Activated T-cell treated with anti-CD3 and anti-CD28 coated beads, Interleukin-2, amount 50 U/mL, for 72 hours (primary cell): ENCODE data around the gene NHEJ1. TPM values are rescaled to one million over a fixed set of nuclear protein-coding genes. Genes with fewer than 3 reads are reported as not detected.

Experiments used
- ATAC-seq, 2 donors: fragments of 150-1000 bp; cut with Tn5 transposase; replicated peaks in 1 of 2; 2 replicates each; pipeline ENCODE4 v1.10.0; 2021; ENCODE audit warnings: moderate library complexity in 2 of 2, mild to moderate bottlenecking in 1 of 2
- DNase-seq, 2 donors: peaks; one replicate each; pipeline ENCODE4 v3.0.0; 2021 to 2022; ENCODE audit warnings: mixed read lengths in 1 of 2
- H3K27ac Mint-ChIP-seq: one replicate; pipeline ENCODE4 v1.8.0; 2022; ENCODE audit warnings: mild to moderate bottlenecking, moderate library complexity, mixed read lengths
- H3K27me3 Mint-ChIP-seq: one replicate; pipeline ENCODE4 v1.8.0; 2022; ENCODE audit warnings: low read depth, mixed read lengths
- H3K36me3 Mint-ChIP-seq, 2 donors: one replicate each; pipeline ENCODE4 v1.8.0; 2022; ENCODE audit warnings: mixed read lengths in 2 of 2, mild to moderate bottlenecking in 1 of 2; ENCODE audit not compliant: insufficient read depth in 2 of 2
- H3K4me1 Mint-ChIP-seq: one replicate; pipeline ENCODE4 v1.8.0; 2022; ENCODE audit warnings: low read depth, mixed read lengths
- H3K4me3 Mint-ChIP-seq, 2 donors: one replicate each; pipeline ENCODE4 v1.8.0; 2022; ENCODE audit warnings: mild to moderate bottlenecking in 2 of 2, mixed read lengths in 2 of 2, moderate library complexity in 2 of 2
- H3K9me3 Mint-ChIP-seq, 2 donors: one replicate each; pipeline ENCODE4 v1.8.0; 2022; ENCODE audit warnings: mixed read lengths in 2 of 2
- total RNA-seq, 2 donors: library from RNA; stranded (reverse); gene quantifications; one replicate each; pipeline ENCODE4 v1.2.3, GENCODE V29; 2022

The NHEJ1 gene
- total RNA-seq, 2 donors from 2014 or later: 19.8 to 21.1 TPM

- peak within 1 kb of the TSS; percentile 95 for H3K27ac Mint-ChIP-seq
- H3K36me3 Mint-ChIP-seq: peaks cover 9 to 18% of the 10 kb centered on the region in 2 donors
- no peaks in the 10 kb centered on the region for H3K27me3 Mint-ChIP-seq
- ATAC-seq: peak; percentile 52 to 61
- H3K4me3 Mint-ChIP-seq: peak within 1 kb of the TSS; percentile 96 to 99
- DNase-seq: peak; percentile 84 to 87
- no peaks in the 10 kb centered on the region for H3K9me3 Mint-ChIP-seq
- H3K4me1 Mint-ChIP-seq: peaks cover 65% of the 10 kb centered on the region
These were observed 17.1 kb upstream of the NHEJ1 start, which contains the start of gene RETREG2 for GRCh38 chr2:219177552-219178376. TSS of gene RETREG2 (plus strand) at chr2:219178275. CDS start at chr2:219178353, 78 bp downstream.

- peak within 1 kb of the TSS; percentile 96 to 99 for H3K4me3 Mint-ChIP-seq
- H3K27ac Mint-ChIP-seq: peak within 1 kb of the TSS; percentile 95
- DNase-seq (peak; percentile 93 to 95), ATAC-seq (peak; percentile 86 to 87)
- H3K9me3 Mint-ChIP-seq: no peaks in the 10 kb centered on the region
- H3K36me3 Mint-ChIP-seq: peaks cover 9 to 18% of the 10 kb centered on the region in 2 donors
- peaks cover 63% of the 10 kb centered on the region for H3K4me1 Mint-ChIP-seq
- no peaks in the 10 kb centered on the region for H3K27me3 Mint-ChIP-seq
These were observed 16.4 kb upstream of the NHEJ1 start, which contains the start of gene CNPPD1 for GRCh38 chr2:219176818-219177551. TSS of gene CNPPD1 (minus strand) at chr2:219176925. CDS start at chr2:219176828, 97 bp downstream.

DNA sequence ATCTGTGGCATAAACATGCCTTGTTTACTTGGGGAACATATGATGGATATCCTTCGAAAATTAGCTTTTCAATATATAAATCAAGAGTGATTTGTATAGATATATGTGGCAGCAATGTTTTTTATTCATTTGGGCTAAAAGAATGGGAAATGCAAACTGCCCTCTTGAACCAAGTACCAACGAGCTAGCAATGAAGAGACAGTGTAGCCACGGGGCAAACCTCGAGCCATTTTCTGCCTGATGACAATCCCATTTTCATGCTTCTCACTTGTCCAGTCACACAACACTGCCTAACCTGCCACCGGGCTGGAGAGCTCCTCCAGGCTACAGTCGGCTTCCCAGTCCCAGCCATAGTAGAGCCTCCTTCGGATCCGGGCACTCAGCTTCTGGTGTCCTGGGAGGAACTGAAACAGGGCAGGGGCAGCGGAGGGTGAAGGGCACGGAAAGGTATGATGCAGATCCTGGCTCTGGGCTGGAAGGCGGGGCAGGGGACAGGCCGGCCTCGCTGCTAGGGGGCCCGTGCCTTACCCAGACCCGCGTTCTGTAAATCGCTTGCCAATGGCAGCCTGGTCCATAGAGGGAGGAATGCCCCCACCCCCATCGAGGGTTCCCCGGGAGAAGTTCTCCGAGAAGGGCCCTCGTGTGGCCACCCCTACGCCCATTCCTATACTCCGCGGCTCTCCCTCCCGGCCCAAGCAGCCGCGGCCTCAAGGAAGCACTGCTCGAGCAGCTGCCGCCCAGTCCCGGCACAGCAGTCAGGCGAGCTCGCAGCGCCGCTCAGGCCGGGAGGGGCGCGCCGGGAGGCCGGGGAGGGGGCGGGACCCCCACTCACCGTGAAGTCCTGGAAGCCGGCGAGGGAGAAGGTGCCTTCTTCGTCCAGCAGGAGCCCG is 15.6 kb upstream of the NHEJ1 start:
- Mint-ChIP-seq H3K4me1 (peaks cover 59% of the 10 kb centered on the region), H3K27ac (peak overlapping the region; percentile 53), H3K27me3 (no peaks in the 10 kb centered on the region), H3K36me3 (peaks cover 11 to 15% of the 10 kb centered on the region in 2 donors), H3K9me3 (no peaks in the 10 kb centered on the region), H3K4me3 (peak overlapping the region; percentile 96 to 99)
- peak; percentile 24 to 25 for ATAC-seq
- peak; percentile 36 to 40 for DNase-seq

GRCh38 chr2:219175486-219175885 is 14.9 kb upstream of the NHEJ1 start:
- H3K4me3 Mint-ChIP-seq: peak overlapping the region; percentile 96 to 99
- no peaks in the 10 kb centered on the region for H3K27me3 Mint-ChIP-seq
- no peaks in the 10 kb centered on the region for H3K9me3 Mint-ChIP-seq
- H3K36me3 Mint-ChIP-seq: peaks cover 10% of the 10 kb centered on the region in 2 donors
- no peak for DNase-seq
- peaks cover 58% of the 10 kb centered on the region for H3K4me1 Mint-ChIP-seq
- H3K27ac Mint-ChIP-seq: peak overlapping the region; percentile 53
- no peak for ATAC-seq

- Mint-ChIP-seq H3K4me1 (peaks cover 57% of the 10 kb centered on the region), H3K27ac (no peak overlapping the region), H3K9me3 (no peaks in the 10 kb centered on the region), H3K27me3 (no peaks in the 10 kb centered on the region), H3K36me3 (peaks cover 10% of the 10 kb centered on the region in 2 donors), H3K4me3 (peak overlapping the region; percentile 47 to 99)
- DNase-seq (no peak), ATAC-seq (no peak)
These were observed 14.2 kb upstream of the NHEJ1 start for GRCh38 chr2:219174801-219175200.

GRCh38 chr2:219174146-219174545 is 13.5 kb upstream of the NHEJ1 start:
- Mint-ChIP-seq H3K4me1 (peaks cover 51% of the 10 kb centered on the region), H3K4me3 (peak overlapping the region in 1 of 2 donors; percentile 47), H3K9me3 (no peaks in the 10 kb centered on the region), H3K36me3 (peaks cover 10% of the 10 kb centered on the region in 2 donors), H3K27me3 (no peaks in the 10 kb centered on the region), H3K27ac (peak overlapping the region; percentile 21)
- no peak for DNase-seq
- ATAC-seq: no peak

GRCh38 chr2:219173176-219173575 is 12.6 kb upstream of the NHEJ1 start:
- ATAC-seq (no peak), DNase-seq (no peak)
- Mint-ChIP-seq H3K27ac (no peak overlapping the region), H3K4me1 (peaks cover 46% of the 10 kb centered on the region), H3K27me3 (no peaks in the 10 kb centered on the region), H3K9me3 (no peaks in the 10 kb centered on the region), H3K36me3 (peaks cover 6 to 10% of the 10 kb centered on the region in 2 donors), H3K4me3 (no peak overlapping the region)

GRCh38 chr2:219172231-219173154 is 11.9 kb upstream of the NHEJ1 start:
- Mint-ChIP-seq H3K27me3 (no peaks in the 10 kb centered on the region), H3K9me3 (no peaks in the 10 kb centered on the region), H3K27ac (no peak overlapping the region), H3K4me1 (peaks cover 43% of the 10 kb centered on the region), H3K4me3 (no peak overlapping the region), H3K36me3 (peaks cover 5 to 10% of the 10 kb centered on the region in 2 donors)
- ATAC-seq: no peak
- no peak for DNase-seq

GRCh38 chr2:219171231-219171651 is 10.6 kb upstream of the NHEJ1 start:
- H3K36me3 Mint-ChIP-seq: peaks cover 2 to 7% of the 10 kb centered on the region in 2 donors
- no peaks in the 10 kb centered on the region for H3K27me3 Mint-ChIP-seq
- H3K27ac Mint-ChIP-seq: peak overlapping the region; percentile 79
- ATAC-seq (peak; percentile 32 to 50), DNase-seq (peak; percentile 33 to 47)
- H3K9me3 Mint-ChIP-seq: no peaks in the 10 kb centered on the region
- no peak overlapping the region for H3K4me3 Mint-ChIP-seq
- H3K4me1 Mint-ChIP-seq: peaks cover 38% of the 10 kb centered on the region

- DNase-seq (peak in 1 of 2 donors; percentile 18), ATAC-seq (peak; percentile 63 to 74)
- Mint-ChIP-seq H3K4me1 (peaks cover 27% of the 10 kb centered on the region), H3K9me3 (no peaks in the 10 kb centered on the region), H3K4me3 (no peak within 1 kb of the TSS), H3K27ac (peak within 1 kb of the TSS; percentile 21), H3K36me3 (peaks cover 2 to 7% of the 10 kb centered on the region in 2 donors), H3K27me3 (no peaks in the 10 kb centered on the region)
These were observed 9.5 kb upstream of the NHEJ1 start, which contains the start of gene SLC23A3 for GRCh38 chr2:219169930-219170654. TSS of gene SLC23A3 (minus strand) at chr2:219170029. CDS start at chr2:219169984, 45 bp downstream.

GRCh38 chr2:219168932-219169331 is 8.3 kb upstream of the NHEJ1 start:
- H3K4me3 Mint-ChIP-seq: no peak overlapping the region
- no peaks in the 10 kb centered on the region for H3K27me3 Mint-ChIP-seq
- DNase-seq (no peak), ATAC-seq (no peak)
- no peak overlapping the region for H3K27ac Mint-ChIP-seq
- H3K4me1 Mint-ChIP-seq: peaks cover 15% of the 10 kb centered on the region
- H3K9me3 Mint-ChIP-seq: no peaks in the 10 kb centered on the region
- peaks cover 0 to 3% of the 10 kb centered on the region in 2 donors for H3K36me3 Mint-ChIP-seq
